Measurements from ENCODE around the gene TRIM26. TPM values are rescaled to one million over a fixed set of nuclear protein-coding genes. Genes with fewer than 3 reads are reported as not detected.

The TRIM26 gene
- polyA plus RNA-seq, 1 of the 3 experiments (the other 2 are of a cell fraction), result 26.1 TPM

DNA sequence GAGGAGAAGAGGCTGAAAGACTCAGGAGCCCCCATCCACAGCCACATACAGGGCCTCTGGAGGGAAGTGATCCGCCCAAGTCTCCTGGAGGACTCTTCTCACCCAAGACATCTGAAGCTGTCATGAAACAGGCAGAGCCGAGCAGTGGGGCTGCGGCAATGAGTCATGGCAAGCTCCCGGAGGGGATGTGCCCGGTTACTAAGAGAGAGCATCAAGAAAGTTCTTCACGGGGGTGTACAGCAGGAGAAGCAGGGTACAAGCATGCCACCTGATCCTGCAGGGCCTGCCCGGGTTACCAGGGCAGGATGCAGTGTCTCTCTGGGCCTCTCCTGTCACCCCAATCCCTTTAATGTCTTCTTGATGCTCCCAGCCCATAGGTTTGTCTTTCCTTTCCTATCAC, 21.1 kb downstream of the TRIM26 start:
- no peaks in the 10 kb centered on the region for H3K9me2 ChIP-seq
- CTCF ChIA-PET, result interaction anchor here (1.3 kb wide), 1 partner anchor 10 kb away, joined by 3 read pairs; no protein-coding TSS in a partner anchor
- H3F3A ChIP-seq (replicated peaks; ENCODE audit: insufficient read depth), result no peaks in the 10 kb centered on the region
- H3K79me2 ChIP-seq (ENCODE audit: insufficient read depth), result no peaks in the 10 kb centered on the region
- H3K27ac ChIP-seq (ENCODE audit: low read depth in 2 of 2, low read length in 1 of 2), result no peak overlapping the region
- H3K4me2 ChIP-seq, result no peak overlapping the region
- DNase-seq, result no peak
- no peak overlapping the region for H2AFZ ChIP-seq (ENCODE audit: low read depth)
- H4K20me1 ChIP-seq (ENCODE audit: insufficient read depth), result no peaks in the 10 kb centered on the region
- POLR2A ChIA-PET, result no interaction called here
- H3K4me1 ChIP-seq (ENCODE audit: control insufficient read depth in 1 of 2, insufficient read depth in 2 of 2, low read depth in 1 of 2, low read length in 1 of 2), result no peaks in the 10 kb centered on the region; a peak in 1 of 4 replicates
- 98% methylated on average over 5 of the region's 7 CpGs for WGBS (ENCODE audit: low lambda C conversion rate)
- H3K27me3 ChIP-seq (ENCODE audit: insufficient read depth), result no peaks in the 10 kb centered on the region
- TF ChIP-seq GABPA (IDR thresholded peaks at IDR 0.05; ENCODE audit: low read depth), result no peak
- TF ChIP-seq TEAD4 (IDR thresholded peaks at IDR 0.05; ENCODE audit: borderline replicate concordance, insufficient read depth), result no peak
- no peak for TF ChIP-seq RAD21 (IDR thresholded peaks at IDR 0.05; ENCODE audit: low read length)
- no peak for TF ChIP-seq ELF1 (IDR thresholded peaks at IDR 0.05)
- TF ChIP-seq MEF2A (IDR thresholded peaks at IDR 0.05; ENCODE audit: borderline replicate concordance, low read depth), result no peak
- TF ChIP-seq, protein P1, sequence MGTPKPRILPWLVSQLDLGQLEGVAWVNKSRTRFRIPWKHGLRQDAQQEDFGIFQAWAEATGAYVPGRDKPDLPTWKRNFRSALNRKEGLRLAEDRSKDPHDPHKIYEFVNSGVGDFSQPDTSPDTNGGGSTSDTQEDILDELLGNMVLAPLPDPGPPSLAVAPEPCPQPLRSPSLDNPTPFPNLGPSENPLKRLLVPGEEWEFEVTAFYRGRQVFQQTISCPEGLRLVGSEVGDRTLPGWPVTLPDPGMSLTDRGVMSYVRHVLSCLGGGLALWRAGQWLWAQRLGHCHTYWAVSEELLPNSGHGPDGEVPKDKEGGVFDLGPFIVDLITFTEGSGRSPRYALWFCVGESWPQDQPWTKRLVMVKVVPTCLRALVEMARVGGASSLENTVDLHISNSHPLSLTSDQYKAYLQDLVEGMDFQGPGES (IDR thresholded peaks at IDR 0.05; ENCODE audit: low read depth, low read length), result no peak
- no peak for TF ChIP-seq ZBTB33 (IDR thresholded peaks at IDR 0.05; ENCODE audit: borderline replicate concordance, low read depth)
- TF ChIP-seq, protein P2, sequence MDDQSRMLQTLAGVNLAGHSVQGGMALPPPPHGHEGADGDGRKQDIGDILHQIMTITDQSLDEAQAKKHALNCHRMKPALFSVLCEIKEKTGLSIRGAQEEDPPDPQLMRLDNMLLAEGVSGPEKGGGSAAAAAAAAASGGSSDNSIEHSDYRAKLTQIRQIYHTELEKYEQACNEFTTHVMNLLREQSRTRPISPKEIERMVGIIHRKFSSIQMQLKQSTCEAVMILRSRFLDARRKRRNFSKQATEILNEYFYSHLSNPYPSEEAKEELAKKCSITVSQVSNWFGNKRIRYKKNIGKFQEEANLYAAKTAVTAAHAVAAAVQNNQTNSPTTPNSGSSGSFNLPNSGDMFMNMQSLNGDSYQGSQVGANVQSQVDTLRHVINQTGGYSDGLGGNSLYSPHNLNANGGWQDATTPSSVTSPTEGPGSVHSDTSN (IDR thresholded peaks at IDR 0.05), result no peak
- no peak for TF ChIP-seq CHD2 (IDR thresholded peaks at IDR 0.05; ENCODE audit: low read length, partially characterized antibody)
- no peak for TF ChIP-seq POLR2AphosphoS5 (IDR thresholded peaks at IDR 0.05; ENCODE audit: low read depth, low read length)
- no peak for TF ChIP-seq SMC3 (IDR thresholded peaks at IDR 0.05; ENCODE audit: low read depth, low read length)
- no peak for TF ChIP-seq TCF12 (IDR thresholded peaks at IDR 0.05)
- no peak overlapping the region for H3K4me3 ChIP-seq (ENCODE audit: low read depth in 2 of 2, low read length in 1 of 2)
- no peak overlapping the region for H3K9ac ChIP-seq
- H3K36me3 ChIP-seq (replicated peaks in 1 of 2; ENCODE audit: control insufficient read depth in 1 of 2, insufficient read depth in 2 of 2, low read length in 1 of 2), result peaks cover 31 to 51% of the 10 kb centered on the region in 2 experiments
- H3K9me3 ChIP-seq, result no peaks in the 10 kb centered on the region

DNA sequence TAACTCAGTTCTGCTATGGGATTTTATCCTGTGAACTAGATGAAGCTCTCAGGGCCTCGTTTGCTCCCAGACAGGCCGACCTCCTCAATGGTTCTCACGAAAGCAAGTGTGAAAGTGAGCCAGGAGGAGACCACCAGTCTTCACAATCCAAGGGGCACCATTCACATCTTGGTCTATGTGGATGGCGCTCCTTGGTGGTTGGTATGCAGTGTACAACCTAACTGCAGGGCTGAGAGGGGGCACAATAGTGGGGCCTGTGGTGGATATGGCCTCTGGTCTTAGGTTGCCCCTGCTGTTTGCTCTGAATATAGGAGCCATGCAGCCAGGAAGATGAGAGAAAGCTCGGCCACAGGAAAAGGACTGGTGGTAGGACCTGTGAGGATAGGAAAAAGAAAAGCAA, 24.7 kb downstream of the TRIM26 start:
- Histone ChIP-seq H2AFZ (ENCODE audit: low read depth) (no peak overlapping the region), H3K9me3 (no peaks in the 10 kb centered on the region), H3K27me3 (ENCODE audit: insufficient read depth) (no peaks in the 10 kb centered on the region), H3K4me3 (ENCODE audit: low read depth in 2 of 2, low read length in 1 of 2) (no peak overlapping the region), H3K79me2 (ENCODE audit: insufficient read depth) (no peaks in the 10 kb centered on the region), H3K27ac (ENCODE audit: low read depth in 2 of 2, low read length in 1 of 2) (no peak overlapping the region), H3K4me1 (ENCODE audit: control insufficient read depth in 1 of 2, insufficient read depth in 2 of 2, low read depth in 1 of 2, low read length in 1 of 2) (no peaks in the 10 kb centered on the region), H3K9ac (no peak overlapping the region), H3K36me3 (replicated peaks in 1 of 2; ENCODE audit: control insufficient read depth in 1 of 2, insufficient read depth in 2 of 2, low read length in 1 of 2) (peaks cover 17 to 60% of the 10 kb centered on the region in 2 experiments), H3K9me2 (no peaks in the 10 kb centered on the region), H4K20me1 (ENCODE audit: insufficient read depth) (no peaks in the 10 kb centered on the region), H3F3A (replicated peaks; ENCODE audit: insufficient read depth) (no peaks in the 10 kb centered on the region), H3K4me2 (no peak overlapping the region)
- POLR2A ChIA-PET, result no interaction called here
- DNase-seq, result no peak
- CTCF ChIA-PET, result interaction anchor here (0.7 to 1.5 kb wide), 3 partner anchors 31 to 86 kb away, joined by 3 to 4 read pairs (median 3); no protein-coding TSS in a partner anchor
- WGBS (ENCODE audit: low lambda C conversion rate), result 94% methylated on average over 5 of the region's 5 CpGs
- TF ChIP-seq YY1 (IDR thresholded peaks at IDR 0.05; ENCODE audit: low read depth), result no peak
- TF ChIP-seq, protein P1 (IDR thresholded peaks at IDR 0.05; ENCODE audit: low read depth, low read length), result no peak

All from SK-N-SH (cell line).